HepG2 (cell line): ENCODE results near the gene ABCA3. TPM values are rescaled to one million over a fixed set of nuclear protein-coding genes. Genes with fewer than 3 reads are reported as not detected.

Experiments
- HNRNPL ChIP-seq: fragments of 200-400 bp; formaldehyde crosslinking; IDR thresholded peaks from 2 replicates; pipeline ENCODE4 v1.6.1; 2017; ENCODE audit warnings: mild to moderate bottlenecking, low read depth, low read length
- NR1H2 ChIP-seq: sonication (generic); formaldehyde crosslinking; IDR thresholded peaks from 2 replicates; pipeline ENCODE4 v1.8.1; 2022; ENCODE audit warnings: low read depth, missing genetic modification reagents, borderline replicate concordance
- POLR2AphosphoS5 ChIP-seq: IDR thresholded peaks from 2 replicates; pipeline ENCODE4 v1.6.1; 2012; ENCODE audit warnings: low read depth, low read length
- RNF2 ChIP-seq: fragments of 450-650 bp; conservative IDR thresholded peaks from 2 replicates; pipeline ENCODE4 v1.6.1; 2016; ENCODE audit warnings: low read depth
- SKI ChIP-seq: fragments of 450-650 bp; IDR thresholded peaks from one replicate; pipeline ENCODE4 v1.6.1; 2018; ENCODE audit warnings: mild to moderate bottlenecking; ENCODE audit not compliant: partially characterized antibody
- ZNF124 ChIP-seq: sonication (generic); formaldehyde crosslinking; IDR thresholded peaks from 2 replicates; pipeline ENCODE4 v1.4.0; 2020; ENCODE audit warnings: missing genetic modification reagents
- ZNF431 ChIP-seq: sonication (generic); formaldehyde crosslinking; IDR thresholded peaks from 2 replicates; pipeline ENCODE4 v1.9.0; 2022; ENCODE audit warnings: missing genetic modification reagents, low read depth, mild to moderate bottlenecking, borderline replicate concordance
- ZNF614 ChIP-seq: IDR thresholded peaks from 2 replicates; pipeline ENCODE4 v1.6.1; 2018; ENCODE audit warnings: missing biosample characterization, missing genetic modification reagents, inconsistent platforms, borderline replicate concordance
- ZNF790 ChIP-seq: sonication (generic); formaldehyde crosslinking; IDR thresholded peaks from 2 replicates; pipeline ENCODE4 v1.8.0; 2022; ENCODE audit warnings: missing genetic modification reagents, mild to moderate bottlenecking, borderline replicate concordance
- polyA plus RNA-seq, 8 experiments: library from polyadenylated mRNA; depleted of rRNA in 3 of 8; stranded (reverse) in 7 of 8; unstranded in 1 of 8; fragments of >200 nt; fragmentation: Illumina TruSeq in 4 of 8; extraction: Trizol in 4 of 8; gene quantifications; 2 replicates each; pipeline versions ENCODE4 v1.2.1 to v1.2.3, GENCODE V29; 2011 to 2016; ENCODE audit warnings: low read depth in 4 of 8, missing spikeins in 1 of 8, mixed read lengths in 1 of 8; ENCODE audit not compliant: insufficient read depth in 1 of 8
- total RNA-seq, 5 experiments: library from RNA; depleted of rRNA; stranded (reverse); fragments of >200 nt; fragmentation: Illumina TruSeq; extraction: Trizol; gene quantifications; 2 replicates each; pipeline ENCODE4 v1.2.3, GENCODE V29; 2016; ENCODE audit warnings: low read depth in 1 of 5
- TF ChIP-seq, protein P1 (sequence below): sonication (generic); formaldehyde crosslinking; IDR thresholded peaks from 2 replicates; pipeline ENCODE4 v1.5.0; 2020; ENCODE audit warnings: mild to moderate bottlenecking, missing genetic modification reagents, borderline replicate concordance
- TF ChIP-seq, protein P2 (sequence below): sonication (generic); formaldehyde crosslinking; conservative IDR thresholded peaks from 2 replicates; pipeline ENCODE4 v1.4.0; 2020; ENCODE audit warnings: missing genetic modification reagents
- TF ChIP-seq, protein P3 (sequence below): sonication (generic); formaldehyde crosslinking; IDR thresholded peaks from one replicate; pipeline ENCODE4 v1.5.1; 2020; ENCODE audit warnings: mild to moderate bottlenecking, missing genetic modification reagents; ENCODE audit errors: not compliant biosample characterization

ABCA3 gene
- total and polyA plus RNA-seq, 2 of the 13 experiments (the other 11 are each of a cell fraction or from before 2014, with no cell fraction given): 0.60 to 1.5 TPM

DNA sequence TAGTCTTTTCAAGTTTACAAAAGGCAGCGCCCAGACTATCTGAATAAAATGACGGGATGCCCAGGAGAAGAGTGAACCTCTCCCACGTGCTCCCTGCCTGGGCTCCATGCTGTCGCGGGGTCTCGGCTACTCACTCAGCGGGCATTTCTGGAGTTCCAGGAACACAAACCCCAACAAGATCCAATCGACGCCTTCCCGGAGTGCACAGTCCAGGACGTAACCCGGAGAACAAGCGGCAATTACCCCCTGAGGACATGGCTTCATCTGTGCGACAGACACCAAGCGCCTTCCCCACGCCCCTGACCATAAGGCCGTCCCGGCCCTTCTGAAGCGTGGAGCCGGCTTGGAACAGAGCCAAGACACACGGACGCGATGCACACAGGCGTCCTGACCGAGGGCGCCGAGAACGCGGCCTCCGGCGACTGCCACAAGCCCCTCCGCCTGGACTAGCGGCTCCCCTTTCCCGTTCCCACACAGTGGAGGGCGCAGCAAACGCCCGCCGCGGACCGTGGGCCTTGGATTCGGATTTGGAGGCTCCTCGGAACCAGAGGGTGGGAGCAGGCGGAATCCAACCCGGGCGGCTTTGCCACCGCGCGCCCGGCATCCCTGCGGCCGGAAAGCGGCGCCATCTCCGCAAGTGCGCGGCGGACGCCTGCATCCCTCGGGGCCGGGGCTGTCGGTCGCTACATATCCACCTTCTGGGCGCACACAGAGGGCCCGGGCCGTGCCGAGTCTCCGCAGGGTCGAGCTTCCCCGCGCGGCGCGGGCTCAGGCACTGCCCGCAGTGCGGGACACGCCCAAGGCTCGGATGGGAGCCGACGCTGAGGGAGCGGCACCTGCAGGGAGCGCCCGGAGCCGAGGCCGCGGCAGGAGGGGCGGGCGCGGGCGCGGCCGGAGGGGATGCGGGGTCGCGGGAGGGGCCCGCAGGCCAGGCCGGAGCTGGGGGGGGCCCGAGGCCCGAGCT is 725 bp downstream of the ABCA3 start (continued):
- TF ChIP-seq, protein P1, sequence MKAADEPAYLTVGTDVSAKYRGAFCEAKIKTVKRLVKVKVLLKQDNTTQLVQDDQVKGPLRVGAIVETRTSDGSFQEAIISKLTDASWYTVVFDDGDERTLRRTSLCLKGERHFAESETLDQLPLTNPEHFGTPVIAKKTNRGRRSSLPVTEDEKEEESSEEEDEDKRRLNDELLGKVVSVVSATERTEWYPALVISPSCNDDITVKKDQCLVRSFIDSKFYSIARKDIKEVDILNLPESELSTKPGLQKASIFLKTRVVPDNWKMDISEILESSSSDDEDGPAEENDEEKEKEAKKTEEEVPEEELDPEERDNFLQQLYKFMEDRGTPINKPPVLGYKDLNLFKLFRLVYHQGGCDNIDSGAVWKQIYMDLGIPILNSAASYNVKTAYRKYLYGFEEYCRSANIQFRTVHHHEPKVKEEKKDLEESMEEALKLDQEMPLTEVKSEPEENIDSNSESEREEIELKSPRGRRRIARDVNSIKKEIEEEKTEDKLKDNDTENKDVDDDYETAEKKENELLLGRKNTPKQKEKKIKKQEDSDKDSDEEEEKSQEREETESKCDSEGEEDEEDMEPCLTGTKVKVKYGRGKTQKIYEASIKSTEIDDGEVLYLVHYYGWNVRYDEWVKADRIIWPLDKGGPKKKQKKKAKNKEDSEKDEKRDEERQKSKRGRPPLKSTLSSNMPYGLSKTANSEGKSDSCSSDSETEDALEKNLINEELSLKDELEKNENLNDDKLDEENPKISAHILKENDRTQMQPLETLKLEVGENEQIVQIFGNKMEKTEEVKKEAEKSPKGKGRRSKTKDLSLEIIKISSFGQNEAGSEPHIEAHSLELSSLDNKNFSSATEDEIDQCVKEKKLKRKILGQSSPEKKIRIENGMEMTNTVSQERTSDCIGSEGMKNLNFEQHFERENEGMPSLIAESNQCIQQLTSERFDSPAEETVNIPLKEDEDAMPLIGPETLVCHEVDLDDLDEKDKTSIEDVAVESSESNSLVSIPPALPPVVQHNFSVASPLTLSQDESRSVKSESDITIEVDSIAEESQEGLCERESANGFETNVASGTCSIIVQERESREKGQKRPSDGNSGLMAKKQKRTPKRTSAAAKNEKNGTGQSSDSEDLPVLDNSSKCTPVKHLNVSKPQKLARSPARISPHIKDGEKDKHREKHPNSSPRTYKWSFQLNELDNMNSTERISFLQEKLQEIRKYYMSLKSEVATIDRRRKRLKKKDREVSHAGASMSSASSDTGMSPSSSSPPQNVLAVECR (CRISPR knock-in tag): 0 out of 2 replicates have a peak, but pooled peaks have one; percentile 50
- TF ChIP-seq RNF2 (no peak), ZNF614 (CRISPR knock-in tag) (no peak), SKI (no peak), POLR2AphosphoS5 (no peak), NR1H2 (CRISPR knock-in tag) (0 out of 2 replicates have a peak, but pooled peaks have one; percentile 57), ZNF431 (0 out of 2 replicates have a peak, but pooled peaks have one; percentile 7), ZNF790 (CRISPR knock-in tag) (no peak; the same call in 1 of the 2 replicates), HNRNPL (peak; percentile 55; the same call in 1 of the 2 replicates), ZNF124 (CRISPR knock-in tag) (peak; percentile 58; the same call in 1 of the 2 replicates)
- TF ChIP-seq, protein P2, sequence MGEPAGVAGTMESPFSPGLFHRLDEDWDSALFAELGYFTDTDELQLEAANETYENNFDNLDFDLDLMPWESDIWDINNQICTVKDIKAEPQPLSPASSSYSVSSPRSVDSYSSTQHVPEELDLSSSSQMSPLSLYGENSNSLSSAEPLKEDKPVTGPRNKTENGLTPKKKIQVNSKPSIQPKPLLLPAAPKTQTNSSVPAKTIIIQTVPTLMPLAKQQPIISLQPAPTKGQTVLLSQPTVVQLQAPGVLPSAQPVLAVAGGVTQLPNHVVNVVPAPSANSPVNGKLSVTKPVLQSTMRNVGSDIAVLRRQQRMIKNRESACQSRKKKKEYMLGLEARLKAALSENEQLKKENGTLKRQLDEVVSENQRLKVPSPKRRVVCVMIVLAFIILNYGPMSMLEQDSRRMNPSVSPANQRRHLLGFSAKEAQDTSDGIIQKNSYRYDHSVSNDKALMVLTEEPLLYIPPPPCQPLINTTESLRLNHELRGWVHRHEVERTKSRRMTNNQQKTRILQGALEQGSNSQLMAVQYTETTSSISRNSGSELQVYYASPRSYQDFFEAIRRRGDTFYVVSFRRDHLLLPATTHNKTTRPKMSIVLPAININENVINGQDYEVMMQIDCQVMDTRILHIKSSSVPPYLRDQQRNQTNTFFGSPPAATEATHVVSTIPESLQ (CRISPR knock-in tag): no peak
- TF ChIP-seq, protein P3, sequence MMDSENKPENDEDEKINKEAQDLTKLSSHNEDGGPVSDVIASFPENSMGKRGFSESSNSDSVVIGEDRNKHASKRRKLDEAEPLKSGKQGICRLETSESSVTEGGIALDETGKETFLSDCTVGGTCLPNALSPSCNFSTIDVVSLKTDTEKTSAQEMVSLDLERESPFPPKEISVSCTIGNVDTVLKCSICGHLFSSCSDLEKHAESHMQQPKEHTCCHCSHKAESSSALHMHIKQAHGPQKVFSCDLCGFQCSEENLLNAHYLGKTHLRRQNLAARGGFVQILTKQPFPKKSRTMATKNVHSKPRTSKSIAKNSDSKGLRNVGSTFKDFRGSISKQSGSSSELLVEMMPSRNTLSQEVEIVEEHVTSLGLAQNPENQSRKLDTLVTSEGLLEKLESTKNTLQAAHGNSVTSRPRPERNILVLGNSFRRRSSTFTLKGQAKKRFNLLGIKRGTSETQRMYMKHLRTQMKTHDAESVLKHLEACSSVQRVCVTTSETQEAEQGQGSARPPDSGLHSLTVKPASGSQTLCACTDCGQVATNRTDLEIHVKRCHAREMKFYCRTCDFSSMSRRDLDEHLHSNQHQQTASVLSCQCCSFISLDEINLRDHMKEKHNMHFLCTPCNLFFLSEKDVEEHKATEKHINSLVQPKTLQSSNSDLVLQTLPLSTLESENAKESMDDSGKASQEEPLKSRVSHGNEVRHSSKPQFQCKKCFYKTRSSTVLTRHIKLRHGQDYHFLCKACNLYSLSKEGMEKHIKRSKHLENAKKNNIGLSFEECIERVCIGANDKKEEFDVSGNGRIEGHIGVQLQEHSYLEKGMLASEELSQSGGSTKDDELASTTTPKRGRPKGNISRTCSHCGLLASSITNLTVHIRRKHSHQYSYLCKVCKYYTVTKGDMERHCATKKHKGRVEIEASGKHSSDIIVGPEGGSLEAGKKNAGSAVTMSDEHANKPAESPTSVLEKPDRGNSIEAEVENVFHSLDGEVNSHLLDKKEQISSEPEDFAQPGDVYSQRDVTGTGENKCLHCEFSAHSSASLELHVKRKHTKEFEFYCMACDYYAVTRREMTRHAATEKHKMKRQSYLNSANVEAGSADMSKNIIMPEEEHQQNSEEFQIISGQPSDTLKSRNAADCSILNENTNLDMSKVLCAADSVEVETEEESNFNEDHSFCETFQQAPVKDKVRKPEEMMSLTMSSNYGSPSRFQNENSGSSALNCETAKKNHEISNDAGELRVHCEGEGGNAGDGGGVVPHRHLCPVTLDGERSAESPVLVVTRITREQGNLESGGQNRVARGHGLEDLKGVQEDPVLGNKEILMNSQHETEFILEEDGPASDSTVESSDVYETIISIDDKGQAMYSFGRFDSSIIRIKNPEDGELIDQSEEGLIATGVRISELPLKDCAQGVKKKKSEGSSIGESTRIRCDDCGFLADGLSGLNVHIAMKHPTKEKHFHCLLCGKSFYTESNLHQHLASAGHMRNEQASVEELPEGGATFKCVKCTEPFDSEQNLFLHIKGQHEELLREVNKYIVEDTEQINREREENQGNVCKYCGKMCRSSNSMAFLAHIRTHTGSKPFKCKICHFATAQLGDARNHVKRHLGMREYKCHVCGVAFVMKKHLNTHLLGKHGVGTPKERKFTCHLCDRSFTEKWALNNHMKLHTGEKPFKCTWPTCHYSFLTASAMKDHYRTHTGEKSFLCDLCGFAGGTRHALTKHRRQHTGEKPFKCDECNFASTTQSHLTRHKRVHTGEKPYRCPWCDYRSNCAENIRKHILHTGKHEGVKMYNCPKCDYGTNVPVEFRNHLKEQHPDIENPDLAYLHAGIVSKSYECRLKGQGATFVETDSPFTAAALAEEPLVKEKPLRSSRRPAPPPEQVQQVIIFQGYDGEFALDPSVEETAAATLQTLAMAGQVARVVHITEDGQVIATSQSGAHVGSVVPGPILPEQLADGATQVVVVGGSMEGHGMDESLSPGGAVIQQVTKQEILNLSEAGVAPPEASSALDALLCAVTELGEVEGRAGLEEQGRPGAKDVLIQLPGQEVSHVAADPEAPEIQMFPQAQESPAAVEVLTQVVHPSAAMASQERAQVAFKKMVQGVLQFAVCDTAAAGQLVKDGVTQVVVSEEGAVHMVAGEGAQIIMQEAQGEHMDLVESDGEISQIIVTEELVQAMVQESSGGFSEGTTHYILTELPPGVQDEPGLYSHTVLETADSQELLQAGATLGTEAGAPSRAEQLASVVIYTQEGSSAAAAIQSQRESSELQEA (CRISPR knock-in tag): peak; percentile 34
